H1 (cell line): ENCODE data around the gene MAP1A. TPM values are rescaled to one million over a fixed set of nuclear protein-coding genes. Genes with fewer than 3 reads are reported as not detected.

ENCODE experiments used
- CTCF ChIA-PET: fragments of 300-600 bp; sonication (Branson Sonifier 250); formaldehyde crosslinking; loops from one replicate; lab custom pipeline; 2021; ENCODE audit not compliant: partially characterized antibody; lab: Charles Lee
- POLR2A ChIA-PET: fragments of 300-600 bp; sonication (Branson Sonifier 250); formaldehyde crosslinking; loops from one replicate; lab custom pipeline; 2021; ENCODE audit warnings: inconsistent platforms; ENCODE audit not compliant: partially characterized antibody; lab: Charles Lee
- DNase-seq, 2 experiments: peaks; one replicate each; pipeline versions ENCODE4 v3.0.0 to v3.0.0-alpha.2; 2010 to 2022; ENCODE audit warnings: low spot score in 2 of 2, low read depth in 1 of 2, mixed read lengths in 1 of 2
- FAIRE-seq: peaks from 2 replicates; lab custom pipeline; 2011; peaks lifted over from hg19 to GRCh38; lab: Jason Lieb, UNC
- H2AFZ ChIP-seq: 2 replicates; pipeline ENCODE4 v1.8.1; 2012; ENCODE audit warnings: low read length, inconsistent platforms
- H2AK5ac ChIP-seq: 2 replicates; pipeline ENCODE4 v1.6.1; 2013; ENCODE audit warnings: low read depth, low read length
- H2BK120ac ChIP-seq: replicated peaks from 2 replicates; pipeline ENCODE3; 2013; ENCODE audit warnings: low read depth, low read length, inconsistent platforms
- H2BK12ac ChIP-seq: 2 replicates; pipeline ENCODE4 v1.6.1; 2013; ENCODE audit warnings: low read depth, low read length
- H2BK15ac ChIP-seq: 2 replicates; pipeline ENCODE4 v1.6.1; 2013; ENCODE audit warnings: low read length
- H2BK20ac ChIP-seq: 2 replicates; pipeline ENCODE4 v1.6.1; 2013; ENCODE audit warnings: low read length
- H2BK5ac ChIP-seq: 2 replicates; pipeline ENCODE4 v1.6.1; 2013; ENCODE audit warnings: low read depth, low read length
- H3K14ac ChIP-seq: 2 replicates; pipeline ENCODE4 v1.6.1; 2013; ENCODE audit warnings: inconsistent platforms; ENCODE audit not compliant: insufficient read length
- H3K18ac ChIP-seq: 2 replicates; pipeline ENCODE4 v1.6.1; 2013; ENCODE audit warnings: low read length; ENCODE audit errors: extremely low read depth
- H3K23ac ChIP-seq: 2 replicates; pipeline ENCODE4 v1.6.1; 2013; ENCODE audit warnings: inconsistent platforms; ENCODE audit not compliant: insufficient read length
- H3K23me2 ChIP-seq: 2 replicates; pipeline ENCODE4 v1.6.1; 2013; ENCODE audit warnings: low read depth, low read length
- H3K27ac ChIP-seq: 2 replicates; pipeline ENCODE4 v1.6.1; 2011; ENCODE audit warnings: low read depth, low read length, inconsistent platforms
- H3K27me3 ChIP-seq, 4 experiments: replicated peaks in 1 of 4; 1 replicate in 1 of 4; 2 replicates in 3 of 4; pipeline versions ENCODE4 v1.6.1 to v1.8.1; 2011 to 2013; ENCODE audit warnings: low read length in 3 of 4, mild to moderate bottlenecking in 3 of 4, inconsistent platforms in 2 of 4, mixed read lengths in 2 of 4, moderate library complexity in 1 of 4; ENCODE audit not compliant: control insufficient read depth in 3 of 4, insufficient read depth in 3 of 4; ENCODE audit errors: extremely low read depth in 1 of 4
- H3K36me3 ChIP-seq, 4 experiments: 2 replicates each; pipeline versions ENCODE4 v1.6.1 to v1.8.1; 2011 to 2013; ENCODE audit warnings: mild to moderate bottlenecking in 4 of 4, low read length in 3 of 4, moderate library complexity in 2 of 4, control low read depth in 1 of 4, inconsistent platforms in 1 of 4; ENCODE audit not compliant: insufficient read depth in 4 of 4, control insufficient read depth in 2 of 4
- H3K4ac ChIP-seq: replicated peaks from 2 replicates; pipeline ENCODE3; 2013; ENCODE audit warnings: low read length, low read depth, mixed read lengths, inconsistent platforms; ENCODE audit not compliant: insufficient read length
- H3K4me1 ChIP-seq, 4 experiments: replicated peaks in 1 of 4; 1 replicate in 1 of 4; 2 replicates in 3 of 4; pipeline versions ENCODE4 v1.6.1 to v1.8.1; 2011 to 2013; ENCODE audit warnings: low read length in 3 of 4, inconsistent platforms in 2 of 4, mixed read lengths in 1 of 4; ENCODE audit not compliant: insufficient read depth in 4 of 4, control insufficient read depth in 3 of 4
- H3K4me2 ChIP-seq, 2 experiments: 2 replicates each; pipeline versions ENCODE4 v1.6.1 to v1.8.1; 2011 to 2013; ENCODE audit warnings: low read depth in 2 of 2, low read length in 2 of 2, control low read depth in 1 of 2, inconsistent platforms in 1 of 2, mild to moderate bottlenecking in 1 of 2; ENCODE audit not compliant: insufficient read depth in 1 of 2
- H3K4me3 ChIP-seq, 4 experiments: fragments of 200-600, 300-600 bp in 1 of 4; sonication (generic), shearing (Covaris generic), sonication (Bioruptor Twin) in 1 of 4; 2 replicates each; pipeline versions ENCODE4 v1.5.1 to v1.8.1; 2011 to 2016; ENCODE audit warnings: low read length in 4 of 4, low read depth in 3 of 4, control low read depth in 2 of 4, inconsistent platforms in 2 of 4, mild to moderate bottlenecking in 2 of 4, mixed read lengths in 1 of 4, moderate library complexity in 1 of 4; ENCODE audit not compliant: insufficient read depth in 2 of 4; ENCODE audit errors: extremely low read depth in 1 of 4
- H3K56ac ChIP-seq: replicated peaks from 2 replicates; pipeline ENCODE3; 2013; ENCODE audit warnings: low read depth, mild to moderate bottlenecking, mixed read lengths, low read length, inconsistent platforms; ENCODE audit not compliant: insufficient read length
- H3K79me1 ChIP-seq: 2 replicates; pipeline ENCODE4 v1.6.1; 2013; ENCODE audit warnings: low read depth, low read length, control low read depth
- H3K79me2 ChIP-seq, 2 experiments: 2 replicates each; pipeline versions ENCODE4 v1.6.1 to v1.8.1; 2012 to 2013; ENCODE audit warnings: low read length in 2 of 2, mild to moderate bottlenecking in 2 of 2, inconsistent platforms in 1 of 2; ENCODE audit not compliant: insufficient read depth in 2 of 2, control insufficient read depth in 1 of 2
- H3K9ac ChIP-seq, 4 experiments: replicated peaks in 1 of 4; 1 replicate in 1 of 4; 2 replicates in 3 of 4; pipeline versions ENCODE4 v1.6.1 to v1.8.1; 2011 to 2013; ENCODE audit warnings: low read depth in 3 of 4, low read length in 3 of 4, control low read depth in 2 of 4, mild to moderate bottlenecking in 2 of 4, moderate library complexity in 2 of 4, inconsistent platforms in 1 of 4; ENCODE audit errors: extremely low read depth in 1 of 4
- H3K9me3 ChIP-seq, 2 experiments: 2 replicates each; pipeline versions ENCODE4 v1.6.1 to v1.8.1; 2012 to 2013; ENCODE audit warnings: mild to moderate bottlenecking in 2 of 2, moderate library complexity in 2 of 2, control low read depth in 1 of 2, inconsistent platforms in 1 of 2, low read depth in 1 of 2, low read length in 1 of 2, mixed read lengths in 1 of 2; ENCODE audit not compliant: insufficient read depth in 2 of 2
- H4K20me1 ChIP-seq, 2 experiments: replicated peaks in 1 of 2; 2 replicates each; pipeline versions ENCODE3 to v1.8.1; 2011 to 2013; ENCODE audit warnings: inconsistent platforms in 2 of 2, low read length in 2 of 2, mild to moderate bottlenecking in 1 of 2; ENCODE audit not compliant: insufficient read depth in 2 of 2, control insufficient read depth in 1 of 2
- H4K5ac ChIP-seq: 2 replicates; pipeline ENCODE4 v1.6.1; 2013; ENCODE audit warnings: low read length, low read depth, mixed read lengths, inconsistent platforms; ENCODE audit not compliant: insufficient read length
- H4K8ac ChIP-seq: 2 replicates; pipeline ENCODE4 v1.8.0; 2013; ENCODE audit warnings: mild to moderate bottlenecking, moderate library complexity, low read length, inconsistent platforms; ENCODE audit not compliant: insufficient read depth; ENCODE audit errors: extremely low read depth
- H4K91ac ChIP-seq: replicated peaks from 2 replicates; pipeline ENCODE3; 2013; ENCODE audit warnings: low read length, mixed read lengths, inconsistent platforms; ENCODE audit not compliant: insufficient read length
- EP300 ChIP-seq, 2 experiments: IDR thresholded peaks; 1 replicate in 1 of 2; 2 replicates in 1 of 2; pipeline ENCODE4 v1.6.1; 2011 to 2012; ENCODE audit warnings: low read depth in 2 of 2, low read length in 2 of 2, mild to moderate bottlenecking in 2 of 2, borderline replicate concordance in 1 of 2, inconsistent platforms in 1 of 2, moderate library complexity in 1 of 2
- POLR2A ChIP-seq, 2 experiments: IDR thresholded peaks; 1 replicate in 1 of 2; 2 replicates in 1 of 2; pipeline ENCODE4 v1.6.1; 2011; ENCODE audit warnings: low read depth in 2 of 2, low read length in 2 of 2, mild to moderate bottlenecking in 2 of 2; ENCODE audit errors: control extremely low read depth in 1 of 2
- POU5F1 ChIP-seq: IDR thresholded peaks from 2 replicates; pipeline ENCODE4 v1.6.1; 2011; ENCODE audit warnings: low read depth, mild to moderate bottlenecking, low read length, moderate library complexity
- TBP ChIP-seq: IDR thresholded peaks from 2 replicates; pipeline ENCODE4 v1.6.1; 2011; ENCODE audit warnings: low read depth, low read length, improper control_type of control experiment
- WGBS, 2 experiments: shearing (Covaris generic) in 1 of 2; methylation state at CpG; one replicate each; pipeline versions ENCODE4 v1.1.6 to v1.1.7; 2013 to 2015; ENCODE audit warnings: low lambda C conversion rate in 2 of 2, mixed read lengths in 2 of 2, inconsistent platforms in 1 of 2, low coverage in 1 of 2, missing lambda C conversion rate in 1 of 2; ENCODE audit not compliant: insufficient replicate concordance in 2 of 2, insufficient coverage in 1 of 2, insufficient read length in 1 of 2; ENCODE audit errors: extremely low coverage in 1 of 2, missing lambda C conversion rate in 1 of 2; 5-methylcytosine and 5-hydroxymethylcytosine counted together
- polyA plus RNA-seq, 7 experiments: library from polyadenylated mRNA; depleted of rRNA in 3 of 7; stranded (reverse) in 5 of 7; unstranded in 2 of 7; fragments of >200 nt in 5 of 7; fragments of 200-250 nt in 2 of 7; gene quantifications; 1 replicate in 5 of 7; 2 replicates in 1 of 7; 4 replicates in 1 of 7; pipeline versions ENCODE4 v1.2.1 to v1.2.3, GENCODE V29; 2011 to 2013; ENCODE audit warnings: missing spikeins in 2 of 7, mixed read lengths in 2 of 7
- total RNA-seq: library from RNA; stranded (reverse); fragmentation: NEBNext Ultra II Directional; extraction: Animal tissue kit (Norgen Biotek cat#: 25700); gene quantifications from 2 replicates; pipeline ENCODE4 v1.2.1, GENCODE V29; 2021
- TF ChIP-seq, protein P1 (sequence below): IDR thresholded peaks from 2 replicates; pipeline ENCODE4 v1.6.1; 2012; ENCODE audit warnings: low read length, inconsistent platforms

MAP1A gene
- total and polyA plus RNA-seq, 2 of the 8 experiments (the other 6 are each of a cell fraction or from before 2014, with no cell fraction given): 0.80 to 2.4 TPM

- Histone ChIP-seq H3K23me2 (peaks cover 14% of the 10 kb centered on the region; the same call in 1 of the 2 replicates), H2BK20ac (no peak overlapping the region), H4K5ac (no peak overlapping the region), H4K8ac (no peak overlapping the region), H3K79me1 (no peaks in the 10 kb centered on the region), H4K20me1 (peaks cover 0 to 2% of the 10 kb centered on the region in 2 experiments), H3K56ac (no peak overlapping the region), H2BK15ac (no peak overlapping the region), H4K91ac (no peak overlapping the region), H2BK120ac (no peak overlapping the region), H3K14ac (no peak overlapping the region), H3K27ac (peak overlapping the region; percentile 94; the same call in 1 of the 2 replicates), H3K4me2 (peak overlapping the region; percentile 58 to 63), H3K36me3 (peaks cover 10 to 40% (median 23%) of the 10 kb centered on the region in 4 experiments; a peak in 7 of 8 replicates), H3K4me3 (peak overlapping the region; percentile 66 to 97 (median 82)), H3K18ac (no peak overlapping the region), H2AFZ (no peak overlapping the region), H3K27me3 (no peaks in the 10 kb centered on the region), H2BK5ac (0 out of 2 replicates have a peak overlapping the region, but pooled peaks have one; percentile 97), H3K23ac (no peak overlapping the region), H3K9me3 (no peaks in the 10 kb centered on the region), H2AK5ac (no peak overlapping the region), H2BK12ac (peak overlapping the region; percentile 60; the same call in 1 of the 2 replicates), H3K9ac (peak overlapping the region; percentile 40 to 95 (median 90)), H3K4me1 (peaks cover 3 to 13% (median 4%) of the 10 kb centered on the region in 4 experiments; a peak in 5 of 7 replicates), H3K4ac (no peak overlapping the region), H3K79me2 (peaks cover 0 to 35% of the 10 kb centered on the region in 2 experiments; a peak in 2 of 4 replicates)
- POLR2A ChIA-PET: interaction anchor here (0.9 to 8.0 kb wide), 6 partner anchors 9 to 255 kb away, joined by 3 to 81 read pairs (median 8); no protein-coding TSS in a partner anchor
- TF ChIP-seq POLR2A (IDR thresholded peaks at IDR 0.05; ENCODE audit: control extremely low read depth in 1 of 2, low read depth in 2 of 2, low read length in 2 of 2) (peak in 1 of 2 experiments; percentile 36), EP300 (IDR thresholded peaks at IDR 0.05; ENCODE audit: borderline replicate concordance in 1 of 2, low read depth in 2 of 2, low read length in 2 of 2) (peak in 1 of 2 experiments; percentile 34; a peak in 1 of 3 replicates), TBP (peak; percentile 14; the same call in 1 of the 2 replicates), POU5F1 (peak; percentile 61; the same call in 1 of the 2 replicates)
- TF ChIP-seq, protein P1, sequence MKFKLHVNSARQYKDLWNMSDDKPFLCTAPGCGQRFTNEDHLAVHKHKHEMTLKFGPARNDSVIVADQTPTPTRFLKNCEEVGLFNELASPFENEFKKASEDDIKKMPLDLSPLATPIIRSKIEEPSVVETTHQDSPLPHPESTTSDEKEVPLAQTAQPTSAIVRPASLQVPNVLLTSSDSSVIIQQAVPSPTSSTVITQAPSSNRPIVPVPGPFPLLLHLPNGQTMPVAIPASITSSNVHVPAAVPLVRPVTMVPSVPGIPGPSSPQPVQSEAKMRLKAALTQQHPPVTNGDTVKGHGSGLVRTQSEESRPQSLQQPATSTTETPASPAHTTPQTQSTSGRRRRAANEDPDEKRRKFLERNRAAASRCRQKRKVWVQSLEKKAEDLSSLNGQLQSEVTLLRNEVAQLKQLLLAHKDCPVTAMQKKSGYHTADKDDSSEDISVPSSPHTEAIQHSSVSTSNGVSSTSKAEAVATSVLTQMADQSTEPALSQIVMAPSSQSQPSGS: no peak
- FAIRE-seq (peak; percentile 89), DNase-seq (no peak)
- WGBS, 2 experiments: 5% methylated on average over 7 of the region's 7 CpGs; no CpG with 5 or more reads in 1 of the 2 experiments
- CTCF ChIA-PET: interaction anchor here (1.8 to 8.7 kb wide), 2 partner anchors 9 to 22 kb away, joined by 6 to 121 read pairs; partner anchors contain the start of gene MAP1A
These were observed 25.1 kb upstream of the MAP1A start for GRCh38 chr15:43492266-43492665.
